SU-DHL-6 (cell line): ENCODE measurements around the gene RADIL.

Experiments used
- CTCF ChIP-seq: fragments of 200-600 bp; sonication (generic); IDR thresholded peaks from one replicate; pipeline ENCODE4 v1.5.1; 2017; ENCODE audit warnings: antibody characterized with exemption, mild to moderate bottlenecking, low read length, moderate library complexity; ENCODE audit not compliant: insufficient read depth, poor library complexity, severe bottlenecking
- EZH2phosphoT487 ChIP-seq: fragments of 200-600 bp; sonication (generic), shearing (Covaris generic); conservative IDR thresholded peaks from 2 replicates; pipeline ENCODE4 v1.6.1; 2018; ENCODE audit warnings: mild to moderate bottlenecking, antibody characterized with exemption, low read length, moderate library complexity, mixed read lengths

- TF ChIP-seq CTCF (no peak), EZH2phosphoT487 (no peak)
Measured at GRCh38 chr7:4929005-4929404, 45.5 kb upstream of the RADIL start.
